ENCODE results near the gene BMP5. TPM values are rescaled to one million over a fixed set of nuclear protein-coding genes. Genes with fewer than 3 reads are reported as not detected.

Gene BMP5
- total and polyA plus RNA-seq, 2 of the 8 experiments (the other 6 are each of a cell fraction or from before 2014, with no cell fraction given), result 0.02 TPM; not detected in 1

DNA sequence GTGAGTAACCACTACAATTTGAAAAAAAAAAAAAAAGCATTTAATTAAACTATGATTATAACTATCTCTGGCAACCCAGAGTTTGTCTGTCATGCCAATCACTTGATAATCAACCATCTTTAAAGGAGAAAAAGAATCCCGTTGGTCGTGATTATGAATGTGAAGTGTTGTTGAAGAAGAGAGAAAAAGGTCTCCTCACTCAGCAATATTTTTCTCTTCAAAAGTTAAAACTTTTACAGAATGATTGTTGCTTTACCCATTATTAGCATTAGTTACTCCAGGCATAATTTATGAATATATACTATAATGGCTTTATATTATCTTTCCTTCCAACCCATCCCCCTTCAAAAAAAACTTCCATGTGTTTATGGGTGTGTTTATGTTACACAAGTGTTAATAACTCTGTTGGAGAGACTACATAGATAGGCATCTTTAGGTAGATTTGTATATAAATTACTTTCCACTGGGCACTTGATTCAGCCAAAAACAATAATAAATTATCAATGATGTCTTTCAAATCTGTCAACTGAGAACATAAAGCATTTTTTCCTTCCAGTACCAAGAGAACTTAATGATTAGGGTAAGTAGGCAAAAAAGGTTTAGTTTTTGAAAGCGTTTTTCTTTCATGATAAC is 5.1 kb downstream of the BMP5 start (continued):
- TF ChIP-seq HDAC2 (IDR thresholded peaks at IDR 0.05; ENCODE audit: borderline replicate concordance in 1 of 2, low read depth in 2 of 2, low read length in 2 of 2), result no peak
